Right lobe of liver (tissue), 4 donors: ENCODE measurements around the gene DLG1.

Source experiments
- POLR2A ChIP-seq: fragments of 450-650 bp; IDR thresholded peaks from one replicate; pipeline ENCODE4 v1.6.1; 2017; ENCODE audit warnings: antibody characterized with exemption, mild to moderate bottlenecking
- TF ChIP-seq, protein P1 (sequence below), 4 donors: fragments of 200-600 bp in 3 of 4; fragments of 450-650 bp in 1 of 4; IDR thresholded peaks; one replicate each; pipeline versions ENCODE4 v1.5.1 to v1.8.0; 2016 to 2022; ENCODE audit warnings: antibody characterized with exemption in 4 of 4, mild to moderate bottlenecking in 2 of 4
- donor health status: DM: no; HTN: no; CAD: no.
- donor health status: DM: no; HTN: no; CAD: no.
- donor health status: DM: no; HTN: yes; CAD: no.

DNA sequence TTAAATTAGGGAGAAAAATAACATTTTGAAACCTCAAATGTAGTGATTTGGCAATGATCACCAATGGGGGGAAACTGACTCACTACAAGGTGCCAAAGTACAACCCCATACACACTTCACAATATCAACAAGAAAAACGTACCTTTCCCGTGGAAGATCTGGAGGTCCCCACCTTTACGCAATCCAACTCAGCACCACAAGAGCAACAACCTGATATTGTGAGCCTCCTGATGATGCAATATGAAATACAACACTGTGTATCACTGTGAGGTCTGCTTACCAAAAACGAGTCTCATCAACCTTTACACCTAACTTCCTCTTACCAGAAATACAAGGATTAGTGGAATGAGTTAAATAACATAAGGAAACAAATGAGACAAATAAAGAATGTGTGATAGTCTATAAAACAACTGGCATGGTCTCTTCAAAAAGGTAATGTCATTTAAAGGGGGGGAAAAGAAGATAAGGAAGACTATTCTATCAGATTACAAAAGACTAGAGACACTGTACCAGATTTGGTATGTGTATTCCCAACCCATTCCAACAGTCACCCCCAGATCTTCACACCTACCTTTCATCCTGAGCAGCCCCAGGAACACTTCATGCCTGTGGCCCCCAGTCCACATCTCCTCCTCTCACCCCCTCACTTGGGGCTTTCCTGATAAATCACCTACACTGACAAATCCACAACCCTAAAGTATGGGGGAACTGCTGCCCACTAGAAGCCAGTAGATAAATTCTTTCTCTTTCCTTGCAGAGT, 27.7 kb downstream of the DLG1 start:
- TF ChIP-seq, protein P1, sequence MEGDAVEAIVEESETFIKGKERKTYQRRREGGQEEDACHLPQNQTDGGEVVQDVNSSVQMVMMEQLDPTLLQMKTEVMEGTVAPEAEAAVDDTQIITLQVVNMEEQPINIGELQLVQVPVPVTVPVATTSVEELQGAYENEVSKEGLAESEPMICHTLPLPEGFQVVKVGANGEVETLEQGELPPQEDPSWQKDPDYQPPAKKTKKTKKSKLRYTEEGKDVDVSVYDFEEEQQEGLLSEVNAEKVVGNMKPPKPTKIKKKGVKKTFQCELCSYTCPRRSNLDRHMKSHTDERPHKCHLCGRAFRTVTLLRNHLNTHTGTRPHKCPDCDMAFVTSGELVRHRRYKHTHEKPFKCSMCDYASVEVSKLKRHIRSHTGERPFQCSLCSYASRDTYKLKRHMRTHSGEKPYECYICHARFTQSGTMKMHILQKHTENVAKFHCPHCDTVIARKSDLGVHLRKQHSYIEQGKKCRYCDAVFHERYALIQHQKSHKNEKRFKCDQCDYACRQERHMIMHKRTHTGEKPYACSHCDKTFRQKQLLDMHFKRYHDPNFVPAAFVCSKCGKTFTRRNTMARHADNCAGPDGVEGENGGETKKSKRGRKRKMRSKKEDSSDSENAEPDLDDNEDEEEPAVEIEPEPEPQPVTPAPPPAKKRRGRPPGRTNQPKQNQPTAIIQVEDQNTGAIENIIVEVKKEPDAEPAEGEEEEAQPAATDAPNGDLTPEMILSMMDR (IDR thresholded peaks at IDR 0.05): no peak
- no peak for TF ChIP-seq POLR2A
